K562 (cell line): ENCODE results near the gene TMEM129. TPM values are rescaled to one million over a fixed set of nuclear protein-coding genes. Genes with fewer than 3 reads are reported as not detected.

Experiments used
- HNRNPK ChIP-seq: fragments of 200-400 bp; formaldehyde crosslinking; IDR thresholded peaks from one replicate; pipeline ENCODE4 v1.6.1; 2018; ENCODE audit warnings: mild to moderate bottlenecking, low read depth, low read length; ENCODE audit not compliant: poor library complexity, severe bottlenecking
- ILF3 ChIP-seq: fragments of 450-650 bp; IDR thresholded peaks from 2 replicates; pipeline ENCODE4 v1.6.1; 2018; ENCODE audit warnings: antibody characterized with exemption, mild to moderate bottlenecking, moderate library complexity, borderline replicate concordance
- MGA ChIP-seq: fragments of 450-650 bp; IDR thresholded peaks from 2 replicates; pipeline ENCODE4 v1.6.1; 2016; ENCODE audit warnings: mild to moderate bottlenecking, moderate library complexity
- SIN3B ChIP-seq: fragments of 450-650 bp; IDR thresholded peaks from 2 replicates; pipeline ENCODE4 v1.6.1; 2017; ENCODE audit warnings: low read depth, mild to moderate bottlenecking, moderate library complexity
- SRSF9 ChIP-seq: fragments of 200-400 bp; formaldehyde crosslinking; IDR thresholded peaks from 2 replicates; pipeline ENCODE4 v1.6.1; 2017; ENCODE audit warnings: low read depth, low read length, borderline replicate concordance
- TCF15 ChIP-seq: fragments of 250-450 bp; sonication (Bioruptor Pico); IDR thresholded peaks from 2 replicates; pipeline ENCODE4 v1.8.0; 2022; ENCODE audit warnings: moderate library complexity, mild to moderate bottlenecking, inconsistent platforms
- THAP7 ChIP-seq: fragments of 250-450 bp; sonication (Bioruptor Pico); IDR thresholded peaks from 2 replicates; pipeline ENCODE4 v1.5.0; 2021
- ZBTB33 ChIP-seq: sonication (generic); formaldehyde crosslinking; IDR thresholded peaks from 2 replicates; pipeline ENCODE4 v1.8.1; 2023; ENCODE audit warnings: mild to moderate bottlenecking, missing genetic modification reagents
- polyA plus RNA-seq, 8 experiments: library from polyadenylated mRNA; depleted of rRNA in 4 of 8; stranded (reverse) in 5 of 8; unstranded in 3 of 8; fragments of >200 nt; fragmentation: Nextera tagmentation in 2 of 8; fragmentation: Illumina TruSeq in 1 of 8; extraction: Ambion mirVana in 2 of 8; extraction: Trizol in 1 of 8; gene quantifications; 2 replicates each; pipeline versions ENCODE4 v1.2.1 to v1.2.3, GENCODE V29; 2011 to 2014; ENCODE audit warnings: inconsistent platforms in 1 of 8, missing spikeins in 1 of 8
- total RNA-seq, 7 experiments: library from RNA; depleted of rRNA in 6 of 7; stranded (reverse); fragments of >200 nt in 6 of 7; fragmentation: Illumina TruSeq in 2 of 7; extraction: Trizol in 2 of 7; gene quantifications; 2 replicates each; pipeline versions ENCODE4 v1.2.1 to v1.2.3, GENCODE V29; 2011 to 2021; ENCODE audit warnings: low replicate concordance in 1 of 7
- TF ChIP-seq, protein P1 (sequence below), 3 experiments: IDR thresholded peaks in 2 of 3; conservative IDR thresholded peaks in 1 of 3; 2 replicates each; pipeline ENCODE4 v1.5.1; 2011 to 2012; ENCODE audit warnings: low read length in 3 of 3, mild to moderate bottlenecking in 3 of 3, control low read depth in 2 of 3, improper control_type of control experiment in 1 of 3, inconsistent platforms in 1 of 3, low read depth in 1 of 3, mixed read lengths in 1 of 3, moderate library complexity in 1 of 3; ENCODE audit not compliant: insufficient read depth in 2 of 3

The TMEM129 gene
- total and polyA plus RNA-seq, 9 of the 15 experiments (the other 6 are each of a cell fraction or from before 2014, with no cell fraction given) = 0.34 to 47.2 (median 18.8) TPM

DNA sequence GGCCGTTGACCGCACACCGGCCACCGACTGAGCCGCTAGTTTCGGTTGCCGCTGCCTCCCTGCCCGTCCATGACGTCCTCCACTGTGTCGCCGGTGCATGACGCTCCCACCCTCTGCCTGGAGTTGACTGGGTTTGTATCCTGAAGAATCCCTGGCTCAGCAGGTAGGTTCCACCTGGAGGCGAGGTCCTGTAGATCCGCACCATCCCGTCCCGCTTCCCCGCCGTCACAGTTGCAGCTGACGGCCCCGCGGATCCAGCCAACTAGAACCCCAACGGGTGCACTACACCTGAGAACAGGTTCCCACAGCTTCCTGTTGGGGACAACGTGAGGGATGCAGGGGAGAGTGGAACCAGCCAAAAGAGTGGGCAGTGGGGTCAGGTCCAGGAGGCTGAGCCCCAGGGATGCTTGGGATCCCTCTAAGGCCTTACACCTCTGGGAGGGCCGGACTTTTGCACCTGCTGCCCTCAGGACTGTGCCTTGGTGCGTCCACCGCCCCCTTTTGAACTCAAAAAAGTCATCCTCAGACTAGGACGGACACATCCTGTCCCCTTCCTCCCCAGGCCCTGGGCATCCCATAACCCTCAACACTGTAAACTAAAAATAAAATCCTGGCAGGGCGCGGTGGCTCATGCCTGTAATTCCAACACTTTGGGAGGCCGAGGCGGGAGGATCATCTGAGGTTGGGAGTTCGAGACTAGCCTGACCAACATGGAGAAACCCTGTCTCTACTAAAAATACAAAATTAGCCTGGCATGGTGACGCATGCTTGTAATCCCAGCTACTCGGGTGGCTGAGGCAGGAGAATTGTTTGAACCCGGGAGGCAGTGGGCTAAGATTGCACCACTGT, 7.9 kb downstream of the TMEM129 start (continued):
- no peak for TF ChIP-seq MGA
- TF ChIP-seq THAP7 = no peak
- no peak for TF ChIP-seq SRSF9
- no peak for TF ChIP-seq ILF3
- no peak for TF ChIP-seq HNRNPK
- no peak for TF ChIP-seq TCF15 (CRISPR knock-in tag)
- TF ChIP-seq ZBTB33 (CRISPR knock-in tag) = no peak
- TF ChIP-seq, protein P1, sequence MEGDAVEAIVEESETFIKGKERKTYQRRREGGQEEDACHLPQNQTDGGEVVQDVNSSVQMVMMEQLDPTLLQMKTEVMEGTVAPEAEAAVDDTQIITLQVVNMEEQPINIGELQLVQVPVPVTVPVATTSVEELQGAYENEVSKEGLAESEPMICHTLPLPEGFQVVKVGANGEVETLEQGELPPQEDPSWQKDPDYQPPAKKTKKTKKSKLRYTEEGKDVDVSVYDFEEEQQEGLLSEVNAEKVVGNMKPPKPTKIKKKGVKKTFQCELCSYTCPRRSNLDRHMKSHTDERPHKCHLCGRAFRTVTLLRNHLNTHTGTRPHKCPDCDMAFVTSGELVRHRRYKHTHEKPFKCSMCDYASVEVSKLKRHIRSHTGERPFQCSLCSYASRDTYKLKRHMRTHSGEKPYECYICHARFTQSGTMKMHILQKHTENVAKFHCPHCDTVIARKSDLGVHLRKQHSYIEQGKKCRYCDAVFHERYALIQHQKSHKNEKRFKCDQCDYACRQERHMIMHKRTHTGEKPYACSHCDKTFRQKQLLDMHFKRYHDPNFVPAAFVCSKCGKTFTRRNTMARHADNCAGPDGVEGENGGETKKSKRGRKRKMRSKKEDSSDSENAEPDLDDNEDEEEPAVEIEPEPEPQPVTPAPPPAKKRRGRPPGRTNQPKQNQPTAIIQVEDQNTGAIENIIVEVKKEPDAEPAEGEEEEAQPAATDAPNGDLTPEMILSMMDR (IDR thresholded peaks at IDR 0.05 in 2 of 3, conservative IDR thresholded peaks at IDR 0.05 in 1 of 3; ENCODE audit: insufficient read depth in 2 of 3, low read depth in 1 of 3, low read length in 3 of 3) = no peak
- peak; percentile 60; the same call in 1 of the 2 replicates for TF ChIP-seq SIN3B
